CD4-positive, alpha-beta T cell treated with Interleukin-10 for 1 hour (primary cell): ENCODE measurements around the gene C22orf31.
"Not testable (repeated sequence)": the region's sequence is repeated elsewhere in the genome, so short reads cannot be mapped to it uniquely, and the experiment has no call there.

ENCODE experiments used
- DNase-seq: peaks from one replicate; pipeline ENCODE4 v3.0.0-alpha.2; 2020

C22orf31 gene

DNA sequence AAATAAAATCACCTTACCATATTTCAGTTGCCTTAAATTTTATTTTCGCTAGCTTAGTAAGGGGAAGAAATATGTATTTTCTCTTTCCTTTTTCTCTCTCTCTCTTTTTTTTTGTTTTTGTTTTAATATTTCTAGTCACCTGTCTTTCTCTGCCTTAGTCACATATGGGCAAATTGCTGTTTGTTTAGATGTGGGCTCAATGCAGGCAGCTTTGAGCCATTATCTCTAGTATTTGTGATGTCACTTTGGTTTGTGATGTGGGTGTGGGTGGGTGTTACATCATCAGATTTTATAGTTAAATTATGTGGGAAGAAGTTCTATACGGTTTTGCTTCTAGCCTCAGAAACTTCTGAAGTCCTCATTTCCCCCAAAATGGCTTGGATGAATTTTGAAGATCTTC lies at the start of gene C22orf31:
Gene C22orf31, minus strand, starts transcription at position 59 of the 400 bp plus-strand sequence. Its CDS starts 39 bp downstream, at position 20.
- DNase-seq, result no peak

DNA sequence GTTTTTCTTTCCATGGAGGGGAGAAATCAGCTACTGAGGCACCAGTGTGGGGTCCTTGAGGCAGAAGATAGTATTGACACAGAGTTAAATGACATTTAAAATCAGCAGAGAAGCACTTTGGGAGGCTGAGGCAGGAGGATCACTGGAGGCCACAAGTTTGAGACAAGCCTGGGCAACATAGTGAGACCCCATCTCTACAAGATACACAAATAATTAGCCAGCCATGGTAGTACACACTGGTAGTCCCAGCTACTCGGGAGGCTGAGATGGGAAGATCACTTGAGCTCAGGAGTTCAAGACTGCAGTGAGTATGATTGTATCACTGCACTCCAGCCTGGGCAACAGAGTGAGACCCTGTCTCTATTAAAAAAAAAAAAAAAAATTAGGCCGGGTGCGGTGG lies 49.3 kb upstream of the C22orf31 start:
- no peak for DNase-seq

DNA sequence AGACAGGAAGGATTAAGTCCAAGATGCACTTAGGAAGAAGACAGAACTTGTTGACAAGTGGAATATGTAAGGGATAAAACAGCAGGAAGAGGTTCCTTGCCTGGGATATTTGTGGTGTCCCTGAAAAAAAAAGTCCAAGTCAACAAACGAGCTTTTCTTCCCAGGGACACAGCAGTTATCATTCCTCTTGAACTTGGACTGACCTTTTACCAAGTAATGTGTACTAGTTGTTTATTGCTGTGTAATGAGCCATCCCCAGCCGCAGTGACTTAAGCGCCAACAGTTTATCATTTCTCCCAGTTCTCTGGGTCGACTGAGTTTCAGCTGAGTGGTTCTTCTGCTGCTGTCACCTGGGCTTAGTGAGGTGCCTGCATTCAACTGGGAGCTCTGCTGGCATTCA lies 48.2 kb upstream of the C22orf31 start:
- no peak for DNase-seq

DNA sequence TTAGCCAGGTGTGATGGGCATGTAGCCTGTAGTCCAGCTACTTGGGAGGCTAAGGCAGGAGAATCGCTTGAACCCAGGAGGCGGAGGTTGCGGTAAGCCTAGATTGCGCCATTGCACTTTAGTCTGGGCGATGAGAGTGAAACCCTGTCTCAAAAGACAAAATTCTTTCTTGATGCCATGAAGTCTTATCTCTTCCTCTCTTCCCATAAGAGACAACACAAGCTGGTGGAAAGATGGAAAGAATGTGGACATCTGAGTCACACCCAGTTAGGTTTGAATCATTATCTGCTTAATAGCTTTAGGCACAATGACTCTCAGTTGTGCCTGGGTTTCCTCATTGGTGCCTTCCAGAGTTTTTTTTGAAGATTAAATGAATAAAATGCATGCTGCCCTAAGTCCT lies 46.5 kb upstream of the C22orf31 start:
- DNase-seq, result no peak

DNA sequence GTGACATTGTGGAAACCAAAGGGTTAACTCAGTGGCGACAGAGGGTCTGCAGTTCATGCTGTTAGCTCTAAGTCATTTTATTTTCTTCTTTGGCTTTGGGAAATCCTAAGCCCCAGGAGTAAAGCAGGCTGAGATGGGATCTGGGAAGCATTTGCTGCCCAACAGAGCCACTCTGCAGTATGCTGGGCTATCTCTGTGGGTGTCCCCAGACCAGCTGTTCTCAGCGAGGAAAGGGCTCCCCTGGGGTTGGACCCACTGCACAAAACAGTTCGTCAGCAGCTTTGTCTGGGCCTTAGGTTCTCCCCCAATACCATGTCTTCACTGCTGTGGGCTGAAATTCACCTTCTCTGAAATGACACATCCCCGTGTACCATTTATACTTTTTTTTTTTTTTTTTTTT lies 45.2 kb upstream of the C22orf31 start:
- no peak for DNase-seq

DNA sequence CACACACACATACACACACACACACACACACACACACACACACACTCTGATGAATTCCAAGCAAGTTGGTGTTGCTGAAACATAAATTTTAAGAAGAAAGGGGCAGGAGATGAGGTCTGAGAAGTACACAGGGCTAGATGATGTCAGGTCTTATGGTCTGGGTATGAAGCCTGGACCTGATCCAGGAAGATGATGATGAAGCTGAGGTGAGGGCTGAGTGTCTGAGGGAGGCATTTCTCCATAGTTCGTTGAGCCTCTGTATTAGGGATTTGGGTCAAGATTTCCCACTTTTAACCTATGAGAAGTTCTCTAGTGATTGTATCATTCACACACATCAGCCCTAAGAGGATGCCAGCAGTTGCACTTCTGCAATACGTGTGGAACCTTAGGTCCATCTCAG lies 43.8 kb upstream of the C22orf31 start:
- no peak for DNase-seq

DNA sequence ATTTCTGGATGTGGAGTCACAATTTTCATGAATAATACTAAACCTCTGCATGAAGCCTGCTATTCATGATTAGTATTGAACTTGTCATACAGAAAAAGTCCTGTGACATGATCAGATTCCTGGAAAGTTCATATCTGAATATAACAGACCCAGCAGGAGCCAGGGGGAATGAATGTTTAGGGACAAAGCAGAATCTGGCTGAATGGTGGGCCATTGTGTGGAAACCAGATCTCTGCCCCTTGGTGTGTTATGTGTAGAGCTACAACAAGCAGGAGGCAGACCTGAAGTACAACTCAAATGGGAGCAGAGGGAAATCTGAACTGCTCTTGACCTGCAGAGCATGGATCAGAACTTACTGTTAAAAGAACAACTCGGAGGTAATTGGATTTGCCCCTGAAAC lies 41.5 kb upstream of the C22orf31 start:
- no peak for DNase-seq

DNA sequence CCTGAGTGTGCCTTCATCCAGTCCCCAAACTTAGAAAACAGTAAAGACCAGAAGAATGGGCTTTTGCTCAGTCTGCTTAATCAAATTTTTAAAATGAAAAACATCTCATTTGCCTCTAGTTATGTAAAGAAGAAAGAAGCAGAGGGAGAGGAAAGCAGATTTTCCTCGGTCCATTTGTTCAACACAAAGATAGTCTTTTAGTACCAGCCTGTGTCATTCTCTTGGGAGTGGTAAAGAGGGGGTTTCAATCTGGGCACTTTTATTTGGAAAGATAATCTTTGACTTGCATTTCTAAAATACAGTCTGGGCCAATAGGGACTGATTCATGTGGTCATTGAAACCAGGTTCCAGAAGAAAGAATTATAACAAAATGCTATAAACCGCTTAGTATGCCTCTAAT lies 40.7 kb upstream of the C22orf31 start:
- DNase-seq, result no peak

DNA sequence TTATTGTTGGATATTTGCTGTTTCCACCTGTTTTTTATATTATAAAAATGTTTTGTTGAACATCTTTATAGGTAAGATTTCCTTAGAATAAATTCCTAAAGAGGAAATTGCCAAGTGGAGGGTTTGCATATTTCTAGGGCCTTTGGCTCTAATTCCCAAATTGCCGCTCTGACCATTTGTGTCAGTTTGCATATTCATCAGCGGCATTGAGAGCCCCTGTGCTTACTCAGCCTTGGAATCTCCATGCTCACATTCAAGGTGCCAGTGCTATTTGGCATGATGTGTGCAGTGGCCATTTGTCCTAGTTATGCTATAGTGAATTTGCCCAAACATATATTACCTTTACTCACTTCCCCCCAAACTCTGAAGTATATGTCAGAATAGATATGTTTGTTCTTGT lies 36.7 kb upstream of the C22orf31 start:
- DNase-seq, result no peak

DNA sequence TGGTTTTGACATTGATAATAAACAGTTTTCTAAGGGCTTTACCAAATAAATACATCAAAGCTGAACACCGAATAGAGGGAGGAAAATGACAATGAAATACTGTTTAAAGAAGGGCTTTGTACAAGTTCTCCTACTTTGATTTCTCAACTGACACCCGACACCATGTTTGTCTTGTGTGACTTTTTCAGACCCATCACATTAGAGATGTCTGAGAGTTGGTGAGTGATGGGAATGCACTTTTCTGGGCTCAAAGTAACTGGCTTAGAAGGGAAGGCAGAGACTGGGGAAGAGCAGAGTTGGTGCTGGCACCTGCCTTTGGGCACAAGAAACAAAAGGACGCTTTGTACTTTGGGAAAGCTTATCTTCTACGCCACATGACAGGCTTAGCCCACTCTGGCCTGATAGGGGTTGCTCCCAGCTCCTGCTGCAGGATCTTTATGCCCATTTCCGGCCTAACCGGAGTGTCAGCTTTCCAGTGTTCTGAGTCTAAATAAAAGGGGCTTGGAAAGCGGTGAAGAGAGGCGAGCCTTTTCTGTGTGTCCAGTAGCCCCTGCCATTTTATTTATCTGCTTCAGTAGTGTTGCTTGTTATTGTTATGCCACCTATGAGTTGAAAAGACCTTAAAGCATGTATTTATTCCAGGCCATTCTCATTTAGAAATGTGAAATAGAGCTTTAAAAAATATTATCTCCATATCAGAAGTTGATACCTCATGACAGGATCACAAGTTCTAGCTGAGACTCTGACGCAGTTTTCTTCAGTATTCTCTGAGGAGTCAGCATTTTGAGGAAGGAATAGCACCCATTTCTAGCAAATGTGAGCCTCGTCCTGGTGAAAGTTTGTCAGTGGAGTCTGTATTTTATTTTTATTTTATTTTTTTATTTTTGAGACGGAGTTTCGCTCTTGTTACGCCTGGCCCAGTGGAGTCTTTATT lies 35.4 kb upstream of the C22orf31 start:
- no peak for DNase-seq

DNA sequence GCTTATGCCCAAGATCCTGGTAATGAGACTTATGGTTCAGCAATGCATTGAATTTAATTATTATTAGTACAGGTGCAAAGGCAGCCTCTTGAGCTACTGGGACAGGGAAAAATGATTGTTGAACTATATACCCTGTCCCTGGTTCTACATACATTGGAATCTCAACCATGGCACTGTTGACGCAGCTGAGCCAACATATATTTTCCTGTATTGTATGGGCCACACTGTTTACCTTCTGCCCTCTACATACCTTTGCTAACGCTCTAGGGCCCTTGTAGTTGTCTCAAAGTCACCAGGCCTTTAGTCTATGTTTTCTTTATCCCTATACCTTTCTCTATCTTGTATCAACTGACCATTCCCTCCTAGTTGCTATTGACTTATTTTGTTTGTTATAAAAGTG lies 33.8 kb upstream of the C22orf31 start:
- no peak for DNase-seq

DNA sequence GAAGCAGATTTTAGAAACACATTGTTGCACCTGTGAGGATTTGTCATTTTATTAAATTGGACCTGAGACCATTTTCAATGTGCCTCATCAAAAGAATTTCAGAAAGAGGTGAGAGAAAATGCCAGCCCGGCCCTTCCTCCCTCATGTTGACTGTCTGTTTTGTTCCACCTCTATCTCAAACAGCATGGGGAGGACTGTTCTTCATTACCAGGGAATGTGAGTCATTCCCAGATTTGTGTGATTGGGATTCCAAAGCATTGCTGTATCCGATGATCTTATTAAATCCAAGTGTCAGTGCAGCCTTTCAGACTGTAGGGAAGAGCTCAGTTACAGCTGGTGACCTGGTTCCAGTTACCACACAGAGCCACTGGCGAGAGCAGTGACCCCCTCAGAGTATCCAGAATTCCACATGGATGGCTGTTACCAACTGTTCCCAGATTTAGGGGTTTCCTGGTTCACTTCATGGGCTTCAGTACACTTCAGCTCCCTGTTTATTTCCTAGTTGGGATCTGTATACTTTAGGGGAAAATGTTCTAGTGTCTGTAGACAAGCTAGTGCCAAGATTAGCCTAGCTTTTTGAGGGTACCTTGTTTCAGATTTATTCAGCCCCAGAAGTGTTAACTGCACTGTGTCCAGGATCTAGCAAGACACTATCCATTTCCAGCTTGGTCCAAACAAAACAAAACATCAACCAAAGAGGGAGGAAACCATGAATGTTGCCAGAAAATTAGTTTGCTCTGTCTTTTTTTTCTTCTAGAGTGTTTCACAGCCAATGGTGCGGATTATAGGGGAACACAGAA lies 32.1 kb upstream of the C22orf31 start:
- no peak for DNase-seq

DNA sequence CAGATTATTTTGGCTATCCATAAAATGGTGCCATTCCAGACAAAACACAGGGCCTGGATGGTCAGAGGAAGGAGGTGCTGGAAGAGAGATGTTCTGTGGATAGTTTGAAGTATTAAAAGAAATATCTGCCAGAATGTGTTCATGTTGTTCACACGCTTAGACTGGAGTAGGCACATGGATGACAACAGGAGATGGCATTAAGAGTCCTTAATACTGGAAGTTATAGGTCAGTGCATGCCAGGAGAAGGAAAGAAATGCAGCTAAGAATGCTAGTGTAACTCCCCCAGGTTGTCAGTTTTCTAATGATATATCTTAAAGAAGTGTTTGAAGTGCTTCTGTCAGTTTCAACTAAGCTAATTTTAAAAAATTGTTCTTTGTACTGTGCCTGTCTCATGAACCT lies 31.4 kb upstream of the C22orf31 start:
- no peak for DNase-seq

DNA sequence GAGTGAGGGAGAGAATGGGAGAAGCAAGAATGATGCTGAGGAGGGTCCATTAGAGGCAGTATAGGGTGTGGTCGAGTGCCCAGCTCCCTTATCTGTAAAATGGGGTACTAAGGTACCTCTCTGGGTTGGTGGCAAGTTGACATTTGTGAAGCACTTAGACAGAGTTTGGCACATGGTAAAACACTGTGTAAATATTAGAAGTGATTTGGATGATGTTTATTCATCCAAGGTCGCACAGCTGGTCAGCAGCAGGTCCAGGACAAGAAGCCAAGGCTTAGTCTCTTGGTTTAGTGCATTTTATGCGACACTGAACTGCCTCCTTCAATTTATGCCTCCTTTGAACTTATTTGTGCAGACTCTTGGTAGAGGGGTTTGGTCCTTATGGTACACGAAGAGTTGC lies 30.6 kb upstream of the C22orf31 start:
- no peak for DNase-seq

DNA sequence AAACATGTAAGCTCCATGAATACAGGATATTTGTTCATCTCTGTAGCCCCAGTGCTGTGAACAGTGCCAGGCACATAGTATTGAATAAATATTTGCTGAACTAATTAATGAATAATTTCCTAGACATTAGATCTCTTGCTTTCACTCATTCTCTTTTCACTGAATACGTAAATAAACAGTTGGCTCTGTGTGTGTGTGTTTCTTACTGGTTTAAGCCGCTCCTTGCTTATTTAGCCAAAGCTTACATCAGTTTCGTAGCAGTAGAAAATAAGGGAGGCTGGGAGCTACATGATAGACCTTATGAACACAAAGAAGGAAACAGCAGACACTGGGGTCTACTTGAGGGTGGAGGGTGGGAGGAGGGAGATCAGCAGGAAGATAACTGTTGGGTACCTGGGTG lies 28.4 kb upstream of the C22orf31 start:
- DNase-seq, result no peak

DNA sequence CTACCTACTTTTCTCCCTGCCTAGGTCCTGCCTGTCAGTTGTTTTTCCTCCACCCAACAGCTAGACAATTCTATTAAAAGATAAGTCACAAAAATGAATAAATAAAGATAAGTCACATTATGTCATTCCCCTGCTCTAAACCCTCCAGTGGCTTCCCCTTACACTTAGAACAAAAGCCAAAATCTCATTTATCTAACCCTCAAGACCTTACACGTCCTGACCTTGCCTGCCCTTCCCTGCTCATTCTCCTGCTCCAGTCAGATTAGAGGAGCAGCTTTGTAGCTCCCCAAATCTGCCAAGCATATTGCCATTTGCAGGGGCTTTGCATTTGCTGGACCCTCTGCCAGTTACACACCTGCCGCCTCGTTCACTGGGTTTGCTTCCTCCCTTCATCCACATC lies 27.9 kb upstream of the C22orf31 start:
- DNase-seq, result no peak

DNA sequence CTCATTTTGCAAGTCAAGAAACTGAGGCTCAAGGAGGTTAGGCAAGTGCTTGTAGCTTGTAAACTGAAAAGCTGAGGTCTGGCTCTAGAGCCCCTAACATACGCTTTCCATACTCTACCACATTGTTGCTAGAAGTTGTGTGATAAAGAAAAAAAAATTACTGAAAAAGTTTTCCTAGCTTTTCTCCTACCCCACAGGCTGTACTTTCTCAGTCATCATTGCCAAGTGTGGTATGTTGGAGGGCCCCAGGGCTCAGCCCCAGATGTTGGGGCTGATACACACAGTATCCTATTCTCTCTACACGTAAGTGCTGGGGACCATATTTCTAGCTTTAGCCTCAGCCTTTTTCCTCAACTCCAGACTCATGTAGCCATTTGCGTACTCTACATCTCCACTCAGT lies 27.2 kb upstream of the C22orf31 start:
- DNase-seq, result no peak

DNA sequence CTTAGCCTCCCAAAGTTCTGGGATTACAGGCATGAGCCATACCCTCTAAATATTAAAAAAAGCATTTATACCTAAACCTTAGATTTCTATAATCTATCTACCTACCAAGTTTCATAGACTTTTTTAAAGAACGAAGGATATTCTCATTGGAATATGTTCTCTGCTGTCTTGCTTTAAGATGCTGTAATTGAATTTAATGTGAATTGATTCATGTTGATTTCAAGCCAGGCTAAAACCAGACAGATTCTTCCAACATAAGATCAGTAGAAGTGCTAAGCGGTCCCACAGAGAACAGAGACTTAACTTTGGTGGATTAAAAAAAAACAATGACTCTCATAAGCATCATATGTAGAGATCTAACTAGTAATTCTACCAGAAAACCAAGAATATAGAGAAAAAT lies 25.4 kb upstream of the C22orf31 start:
- no peak for DNase-seq

DNA sequence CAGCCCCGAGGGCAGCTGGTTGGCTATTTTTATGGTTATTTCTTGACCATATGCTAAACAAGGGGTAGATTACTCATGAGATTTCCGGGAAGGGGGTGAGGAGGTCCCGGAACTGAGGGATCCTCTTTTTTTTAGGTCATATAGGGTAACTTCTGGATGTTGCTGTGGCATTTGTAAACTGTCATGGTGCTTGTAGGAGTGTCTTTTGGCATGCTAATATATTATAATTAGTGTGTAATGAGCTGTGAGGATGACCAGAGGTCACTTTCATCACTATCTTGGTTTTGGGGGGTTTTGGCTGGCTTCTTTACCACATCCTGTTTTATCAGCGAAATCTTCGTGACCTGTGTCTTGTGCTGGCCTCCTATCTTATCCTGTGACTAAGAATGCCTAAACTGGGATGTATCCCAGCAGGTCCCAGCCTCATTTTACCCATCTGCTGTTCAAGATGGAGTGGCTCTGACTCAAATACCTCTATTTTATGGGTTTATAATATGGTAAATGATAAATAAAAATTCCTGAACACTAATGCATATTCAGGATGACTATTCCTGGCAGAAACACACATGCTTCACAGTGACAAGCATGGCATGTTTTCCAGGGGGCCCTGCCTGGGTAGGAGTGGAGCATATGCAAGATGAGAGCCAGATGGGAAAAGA lies 22.4 kb upstream of the C22orf31 start:
- DNase-seq, result no peak

DNA sequence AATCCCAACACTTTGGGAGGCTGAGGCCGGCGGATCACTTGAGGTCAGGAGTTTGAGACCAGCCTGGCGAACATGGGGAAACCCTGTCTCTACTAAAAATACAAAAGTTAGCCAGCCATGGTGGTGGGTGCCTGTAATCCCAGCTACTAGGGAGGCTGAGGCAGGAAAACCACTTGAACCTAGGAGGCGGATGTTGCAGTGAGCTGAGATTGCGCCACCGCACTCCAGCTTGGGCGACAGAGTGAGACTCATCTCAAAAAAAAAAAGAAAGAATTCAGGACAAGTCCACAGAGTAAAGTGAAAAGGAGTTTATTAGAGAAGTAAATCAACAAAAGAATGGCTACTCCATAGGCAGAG lies 21.9 kb upstream of the C22orf31 start:
- not testable (repeated sequence) for DNase-seq

DNA sequence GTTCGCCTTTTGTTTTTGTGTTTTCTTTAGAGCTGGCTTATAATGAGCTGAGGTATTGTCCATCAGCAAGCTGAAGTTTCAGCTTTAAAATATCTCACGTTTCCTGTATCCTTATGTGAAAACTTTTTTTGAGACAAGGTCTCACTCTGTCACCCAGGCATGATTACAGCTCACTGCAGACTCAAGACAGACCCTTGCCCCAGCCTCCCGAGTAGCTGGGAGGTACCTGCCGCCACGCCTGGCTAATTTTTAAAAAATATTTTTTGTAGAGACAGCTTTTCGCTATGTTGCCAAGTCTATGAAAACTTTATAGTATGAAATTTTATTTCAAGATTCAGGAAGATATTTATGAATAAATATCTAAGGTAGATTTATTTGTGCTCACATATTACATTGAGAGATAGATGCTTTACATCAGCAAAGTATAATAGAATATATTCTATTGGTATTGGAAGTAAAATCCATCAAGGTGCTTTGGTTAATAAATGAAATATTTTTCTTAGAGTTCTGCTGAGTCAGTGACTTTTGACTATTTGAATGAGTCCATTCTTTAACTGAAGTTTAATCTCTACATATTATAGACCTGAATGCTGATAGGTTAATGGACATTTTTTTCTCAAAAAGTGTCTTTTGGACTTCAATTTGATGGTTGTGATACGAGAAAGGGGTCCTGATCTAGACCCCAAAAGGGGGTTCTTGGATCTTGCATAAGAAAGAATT lies 21.4 kb upstream of the C22orf31 start:
- no peak for DNase-seq

DNA sequence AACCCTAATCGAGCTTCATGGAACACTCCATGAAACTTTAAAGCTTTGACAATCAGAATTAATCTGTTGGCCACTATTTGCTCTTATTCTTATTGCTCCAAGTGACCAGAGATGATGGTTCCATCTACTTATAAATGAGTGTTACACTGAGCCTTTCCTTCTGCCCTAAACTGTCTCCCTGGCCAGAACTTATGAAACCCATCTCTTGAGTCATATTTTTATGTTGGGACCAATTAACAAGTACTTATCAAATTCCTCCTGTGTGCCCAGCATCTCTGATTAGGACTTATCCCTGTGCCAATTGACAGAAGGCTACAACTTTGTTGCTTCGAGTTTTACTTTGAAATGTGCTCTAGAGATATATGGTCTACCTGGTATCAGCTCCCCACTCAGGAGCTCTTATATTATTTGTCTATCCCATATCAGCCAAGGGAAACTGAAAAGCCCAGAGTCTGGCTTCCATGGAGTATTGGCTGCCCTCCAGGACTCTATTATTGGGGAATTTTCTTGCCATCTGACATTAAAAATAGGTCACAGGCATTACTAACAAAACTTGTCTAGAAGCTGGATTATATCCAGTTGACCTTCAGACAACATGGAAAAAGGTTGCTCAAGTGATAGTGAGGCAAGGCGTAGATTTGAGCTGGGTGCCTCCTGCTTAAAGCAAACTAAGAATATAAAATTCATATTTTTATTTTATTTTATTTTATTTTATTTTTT lies 20.0 kb upstream of the C22orf31 start:
- no peak for DNase-seq
